ENCODE data around the gene GPBP1.
"Not testable (repeated sequence)": the region's sequence is repeated elsewhere in the genome, so short reads cannot be mapped to it uniquely, and the experiment has no call there.

GPBP1 gene

DNA sequence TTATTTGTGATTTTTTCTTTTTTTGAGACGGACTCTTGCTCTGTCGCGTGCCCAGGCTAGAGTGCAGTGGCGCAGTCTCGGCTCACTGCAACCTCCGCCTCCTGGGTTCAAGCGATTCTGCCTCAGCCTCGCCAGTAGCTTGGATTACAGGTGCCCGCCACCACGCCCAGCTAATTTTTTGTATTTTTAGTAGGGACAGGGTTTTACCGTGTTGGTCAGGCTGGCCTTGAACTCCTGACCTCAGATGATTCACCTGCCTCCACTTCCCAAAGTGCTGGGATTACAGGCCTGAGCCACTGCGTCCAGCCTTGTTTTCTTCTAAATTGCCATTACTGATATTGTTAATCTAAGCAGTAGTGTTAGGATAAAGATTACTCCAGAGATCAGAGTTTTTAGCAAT, 4.4 kb downstream of the GPBP1 start:
- DNase-seq, result not testable (repeated sequence)

DNA sequence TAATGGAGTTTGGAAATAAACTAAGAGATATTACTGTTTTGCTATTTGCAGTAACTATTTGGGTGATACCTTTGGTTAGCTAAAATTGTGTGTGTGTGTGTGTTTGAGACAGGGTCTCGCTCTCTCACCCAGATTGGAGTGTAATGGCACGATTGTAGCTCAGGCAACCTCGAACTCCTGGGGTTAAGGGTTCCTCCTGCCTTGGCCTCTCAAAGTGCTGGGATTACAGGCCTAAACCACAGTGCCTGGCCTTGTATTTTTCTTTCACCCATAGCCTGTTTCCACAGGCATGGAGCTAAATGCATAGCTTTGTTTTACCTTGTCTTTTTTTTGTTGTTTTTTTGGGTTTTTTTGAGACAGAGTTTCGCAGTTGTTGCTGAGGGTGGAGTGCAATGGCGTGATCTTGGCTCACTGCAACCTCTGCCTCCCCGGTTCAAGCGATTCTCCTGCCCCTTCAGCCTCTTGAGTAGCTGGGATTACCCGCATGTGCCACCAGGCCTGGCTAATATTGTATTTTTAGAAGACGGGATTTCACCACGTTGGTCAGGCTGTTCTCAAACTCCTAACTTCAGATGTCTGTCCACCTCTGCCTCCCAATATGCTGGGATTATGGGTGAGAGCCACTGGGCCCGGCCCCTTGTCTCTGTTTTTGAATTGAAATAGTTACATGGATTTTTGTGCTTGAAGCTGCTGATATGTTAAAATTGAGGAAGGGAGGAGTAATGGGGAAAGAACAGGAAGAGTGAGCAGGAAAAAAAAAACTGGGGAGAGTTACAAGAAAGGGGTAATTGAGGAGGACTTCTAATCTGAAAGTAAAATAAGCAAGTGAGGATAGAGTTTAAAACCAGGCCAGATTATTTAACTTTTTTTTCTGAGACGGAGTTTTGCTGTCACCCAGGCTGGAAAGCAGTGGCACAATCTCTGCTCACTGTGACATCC, 5.7 kb downstream of the GPBP1 start:
- no peak for DNase-seq

DNA sequence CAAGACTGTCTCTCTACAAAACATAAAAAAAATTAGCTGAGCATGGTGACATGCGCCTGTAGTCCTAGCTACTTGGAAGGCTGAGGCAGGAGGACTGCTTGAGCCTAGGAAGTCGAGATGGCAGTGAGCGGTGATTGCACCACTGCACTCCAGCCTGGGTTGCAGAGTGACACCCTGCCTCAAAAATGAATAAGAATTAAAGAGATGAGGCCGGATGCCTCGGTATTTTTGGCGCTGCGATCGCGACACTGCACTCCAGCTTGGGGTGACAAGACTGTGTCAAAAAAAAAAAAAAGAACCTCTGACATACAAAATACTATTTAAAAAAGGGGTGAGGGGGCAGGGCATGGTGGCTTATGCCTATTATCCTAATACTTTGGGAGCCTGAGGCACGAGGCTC, 7.3 kb downstream of the GPBP1 start:
- no peak for DNase-seq

DNA sequence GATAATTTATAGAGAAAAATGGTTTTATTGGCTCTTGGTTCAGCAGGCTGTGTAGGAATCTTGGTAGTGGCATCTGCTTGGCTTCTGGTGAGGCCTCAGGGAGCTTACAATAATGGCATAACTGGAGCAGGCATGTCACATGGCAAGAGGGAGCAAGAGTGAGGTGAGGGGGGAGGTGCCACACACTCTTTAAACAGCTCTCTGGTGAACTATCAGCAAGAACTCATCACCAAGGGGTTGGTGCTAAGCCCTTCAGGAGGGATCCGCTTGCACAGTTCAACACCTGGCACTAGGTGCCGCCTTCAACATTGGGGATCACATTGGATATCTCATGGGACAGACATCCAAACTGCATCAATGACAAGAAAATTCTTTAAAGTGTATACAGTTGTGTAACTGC, 10.5 kb downstream of the GPBP1 start:
- DNase-seq, result no peak

DNA sequence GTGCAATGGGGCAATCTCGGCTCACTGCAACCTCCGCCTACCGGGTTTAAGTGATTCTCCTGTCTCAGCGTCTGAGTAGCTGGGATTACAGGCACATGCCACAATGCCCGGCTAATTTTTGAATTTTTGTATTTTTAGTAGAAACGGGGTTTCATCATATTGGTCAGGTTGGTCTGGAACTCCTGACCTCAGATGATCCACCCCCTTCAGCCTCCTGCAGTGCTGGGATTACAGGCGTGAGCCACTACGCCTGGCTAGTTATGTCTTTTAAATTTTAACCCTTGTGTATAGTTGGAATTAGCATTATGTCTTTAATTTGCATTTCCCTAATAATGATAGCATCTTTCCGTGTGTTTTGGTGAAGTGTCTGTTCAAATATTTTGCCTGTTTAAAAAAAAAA, 11.5 kb downstream of the GPBP1 start:
- DNase-seq, result no peak

DNA sequence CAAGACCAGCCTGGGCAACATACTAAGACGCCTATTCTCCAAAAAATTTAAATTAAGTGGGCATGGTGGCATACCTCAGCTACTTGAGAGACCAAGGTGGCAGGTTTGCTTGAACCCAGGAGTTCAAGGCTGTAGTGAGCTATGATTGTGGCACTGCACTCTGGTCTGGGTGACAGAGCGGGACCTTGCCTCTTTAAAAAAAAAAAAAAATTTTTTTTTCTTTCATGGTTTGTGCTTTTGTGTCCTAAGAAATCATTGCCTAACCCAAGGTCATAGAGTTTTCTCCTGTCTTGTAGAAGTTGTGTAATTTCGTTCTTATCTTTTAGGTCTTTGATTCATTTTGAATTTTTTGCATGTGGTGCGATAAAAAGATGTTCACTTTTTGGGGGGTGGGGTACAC, 12.3 kb downstream of the GPBP1 start:
- no peak for DNase-seq

DNA sequence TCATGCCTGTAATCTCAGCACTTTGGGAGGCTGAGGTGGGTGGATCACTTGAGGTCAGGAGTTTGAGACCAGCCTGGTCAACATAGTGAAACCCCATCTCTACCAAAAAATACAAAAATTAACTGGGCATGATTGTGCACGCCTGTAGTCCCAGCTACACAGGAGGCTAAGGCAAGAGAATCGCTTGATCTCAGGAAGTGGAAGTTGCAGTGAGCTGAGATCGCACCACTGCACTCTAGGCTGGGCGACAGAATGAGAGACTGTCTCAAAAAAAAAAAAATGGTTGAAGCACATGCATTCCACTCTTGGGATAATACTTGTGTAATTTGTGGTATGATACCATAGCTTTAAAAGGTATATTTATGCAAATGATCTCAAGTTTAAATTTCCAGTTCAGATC, 14.1 kb downstream of the GPBP1 start:
- not testable (repeated sequence) for DNase-seq

DNA sequence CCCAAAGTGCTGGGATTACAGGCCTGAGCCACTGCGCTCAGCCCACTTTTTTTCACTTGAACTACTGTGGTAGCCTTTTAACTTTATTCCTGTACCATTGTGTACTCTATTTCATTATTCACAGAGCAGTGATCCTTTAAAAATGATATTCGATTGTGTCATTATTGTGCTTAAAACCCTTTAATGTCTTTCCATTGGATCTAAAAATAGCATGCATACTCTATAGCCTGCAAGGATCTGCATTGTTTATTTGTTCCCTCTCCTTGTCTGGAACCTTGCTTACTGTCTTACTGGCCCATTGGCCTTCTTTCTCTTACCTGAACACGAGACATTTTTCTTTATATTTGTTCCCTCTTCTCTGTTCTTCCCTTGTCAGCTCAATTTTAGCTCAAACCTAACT, 15.7 kb downstream of the GPBP1 start:
- no peak for DNase-seq

DNA sequence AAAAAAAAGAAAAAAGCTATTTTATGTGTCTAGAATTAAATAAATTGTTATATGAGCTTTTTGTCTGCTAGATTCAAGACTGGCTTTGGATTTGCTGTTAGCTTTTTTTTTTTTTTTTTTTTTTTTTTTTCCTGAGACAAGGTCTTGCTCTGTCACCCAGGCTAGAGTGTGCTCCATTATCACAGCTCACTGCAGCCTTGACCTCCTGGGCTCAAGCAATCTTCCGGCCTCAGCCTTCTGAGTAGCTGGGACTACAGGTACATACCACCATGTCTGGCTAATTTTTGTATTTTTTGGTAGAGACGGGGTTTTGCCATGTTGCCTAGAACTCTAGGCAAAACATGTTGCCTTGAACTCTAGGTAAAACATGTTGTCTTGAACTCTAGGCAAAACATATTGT, 16.7 kb downstream of the GPBP1 start:
- no peak for DNase-seq

DNA sequence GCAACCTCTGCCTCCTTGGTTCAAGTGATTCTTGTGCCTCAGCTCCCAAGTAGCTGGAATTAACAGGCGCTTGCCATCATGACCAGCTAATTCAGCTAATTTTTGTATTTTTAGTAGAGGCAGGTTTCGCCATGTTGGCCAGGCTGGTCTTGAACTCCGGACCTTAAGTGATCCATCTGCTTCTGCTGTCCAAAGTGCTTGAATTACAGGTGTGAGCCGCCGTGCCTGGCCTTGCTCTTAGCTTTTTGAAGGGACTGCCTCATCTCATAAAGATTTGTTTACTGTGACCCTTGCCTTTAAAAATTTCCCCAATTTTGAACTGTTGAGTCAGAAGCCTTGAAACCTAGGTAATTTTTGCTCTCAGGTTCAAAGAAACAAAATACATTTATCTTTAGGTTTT, 17.3 kb downstream of the GPBP1 start:
- no peak for DNase-seq

DNA sequence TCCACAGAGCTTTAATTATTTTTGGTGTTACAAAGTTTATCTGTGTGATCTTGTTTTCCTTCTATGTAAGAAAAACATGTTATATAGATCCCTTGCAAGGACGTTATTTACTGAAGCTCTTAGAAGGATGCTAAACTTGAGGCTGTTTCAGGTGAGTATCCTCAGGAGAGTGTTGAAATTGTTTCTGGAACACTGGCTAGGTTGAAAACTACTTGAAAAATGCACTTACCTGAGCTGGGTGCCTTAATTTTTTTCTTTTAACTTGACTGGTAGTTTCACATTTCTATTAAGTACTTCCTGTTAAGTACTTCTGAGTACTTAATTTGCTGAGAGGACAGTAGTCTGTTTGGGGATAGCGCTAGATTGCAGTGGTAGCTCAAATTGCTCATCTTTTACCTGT, 18.1 kb downstream of the GPBP1 start:
- no peak for DNase-seq

DNA sequence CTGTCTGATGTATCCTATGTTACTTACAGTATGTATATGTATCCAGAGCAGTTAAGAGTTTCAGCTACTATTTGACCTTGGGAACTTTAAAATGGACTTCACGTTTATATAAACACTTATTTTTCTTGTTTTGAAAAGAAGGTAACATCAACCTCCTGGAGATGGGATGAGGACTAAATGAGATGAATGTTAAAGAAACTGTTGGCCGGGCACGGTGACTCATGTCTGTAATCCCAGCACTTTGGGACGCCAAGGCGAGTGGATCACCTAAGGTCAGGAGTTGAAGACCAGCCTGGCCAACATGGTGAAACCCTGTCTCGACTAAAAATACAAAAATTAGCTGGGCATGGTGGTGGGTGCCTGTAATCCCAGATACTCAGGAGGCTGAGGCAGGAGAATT, 19.0 kb downstream of the GPBP1 start:
- DNase-seq, result not testable (repeated sequence)

DNA sequence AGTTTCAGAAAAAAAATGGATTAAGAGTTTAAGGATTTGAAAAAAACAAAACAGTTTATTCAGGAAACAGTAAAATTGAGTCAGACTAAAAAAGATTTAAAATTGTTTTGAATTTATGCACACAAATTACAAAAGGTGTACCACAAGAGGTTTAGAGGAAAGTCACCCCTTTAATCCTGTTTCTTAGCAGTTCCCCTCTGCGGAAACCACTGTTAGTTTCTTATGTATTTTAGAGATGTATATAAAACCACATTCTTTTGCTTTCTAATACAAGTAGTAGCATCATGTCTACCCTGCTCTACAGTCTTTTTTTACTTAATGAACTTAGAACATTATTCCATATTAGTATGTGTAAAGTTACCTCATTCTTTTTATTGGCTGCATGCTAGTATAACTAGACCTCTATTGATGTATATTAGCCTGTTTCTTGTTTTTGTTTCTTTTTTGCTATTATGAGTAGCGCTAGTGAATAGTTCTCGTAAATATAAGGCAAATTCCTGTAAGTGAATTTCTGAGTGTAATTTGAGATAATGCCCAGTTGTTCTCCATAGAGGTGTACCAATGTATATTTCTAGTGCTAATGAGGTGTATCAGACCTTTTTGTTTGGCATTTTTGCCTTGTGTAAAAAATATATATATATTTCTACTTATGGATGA, 20.0 kb downstream of the GPBP1 start:
- DNase-seq, result no peak

DNA sequence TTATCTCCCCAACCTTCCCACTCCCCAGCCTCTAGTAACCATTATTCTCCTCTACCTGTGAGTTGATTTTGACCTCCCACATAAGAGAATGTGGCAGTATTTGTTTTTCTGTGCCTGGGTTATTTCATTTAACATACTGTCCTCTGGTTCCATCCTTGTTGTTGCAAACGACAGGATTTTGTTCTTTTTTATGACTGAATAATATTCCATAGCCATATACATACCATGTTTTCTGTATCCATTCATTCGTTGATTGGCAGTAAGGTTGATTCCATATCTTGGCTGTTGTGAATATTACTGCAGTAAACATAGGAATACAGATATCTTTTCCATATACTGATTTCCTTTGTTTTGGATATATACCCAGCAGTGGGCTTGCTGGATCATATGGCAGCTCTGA, 20.8 kb downstream of the GPBP1 start:
- DNase-seq, result no peak

DNA sequence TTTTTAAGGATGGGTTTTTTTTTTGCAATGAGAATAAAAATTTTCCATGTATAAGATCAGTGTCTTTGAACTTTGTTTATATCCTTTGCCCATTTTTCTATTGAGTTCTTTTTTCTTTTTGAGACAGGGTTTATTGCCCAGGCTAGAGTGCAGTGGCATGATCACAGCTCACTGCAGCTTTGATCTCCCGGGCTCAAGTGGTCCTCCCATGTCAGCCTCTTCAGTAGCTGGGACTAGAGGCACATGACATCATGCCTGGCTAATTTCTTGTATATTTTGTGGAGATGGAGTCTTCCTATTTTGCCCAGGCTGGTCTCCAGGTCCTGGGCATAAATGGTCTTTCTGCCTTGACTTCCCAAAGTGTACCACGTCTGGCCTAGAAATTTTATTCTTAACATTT, 21.2 kb downstream of the GPBP1 start:
- DNase-seq, result no peak

DNA sequence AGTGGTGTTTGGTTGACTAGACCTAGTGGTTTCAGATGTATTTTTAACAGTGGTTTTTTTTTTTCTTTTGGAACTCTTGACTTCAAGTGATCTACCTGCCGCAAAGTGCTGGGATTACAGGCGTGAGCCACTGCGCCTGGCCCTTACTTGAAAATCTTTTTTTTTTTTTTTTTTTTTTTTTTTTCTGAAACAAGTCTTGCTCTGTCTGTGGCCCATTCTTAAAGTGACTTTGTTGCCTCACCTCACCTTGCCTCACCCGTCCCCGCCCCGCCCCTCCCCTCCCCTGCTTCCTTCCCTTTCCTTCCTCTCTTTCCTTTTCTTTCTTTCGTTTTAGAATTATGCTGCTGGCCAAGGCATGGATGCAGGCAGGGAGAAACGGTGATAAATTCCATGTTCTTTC, 26.0 kb downstream of the GPBP1 start:
- no peak for DNase-seq

DNA sequence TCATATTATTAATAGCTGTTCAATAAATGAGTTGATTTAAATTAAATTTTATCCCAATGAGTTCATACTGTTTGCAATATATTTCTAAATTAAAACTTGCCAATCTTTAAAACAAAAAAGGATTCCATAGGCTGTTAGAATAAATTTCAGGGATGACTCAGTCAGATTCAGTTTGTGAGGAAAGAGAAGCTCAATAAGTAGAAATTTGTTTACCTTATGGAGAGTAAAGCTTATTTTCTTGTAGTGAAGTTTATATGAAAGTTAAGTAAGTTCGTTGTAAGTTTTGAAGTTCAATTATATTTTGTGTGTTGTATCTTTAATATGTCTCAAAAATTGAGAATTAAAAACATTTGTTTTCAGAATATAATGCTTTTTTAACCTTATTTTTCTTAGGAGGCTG, 29.0 kb downstream of the GPBP1 start:
- no peak for DNase-seq

DNA sequence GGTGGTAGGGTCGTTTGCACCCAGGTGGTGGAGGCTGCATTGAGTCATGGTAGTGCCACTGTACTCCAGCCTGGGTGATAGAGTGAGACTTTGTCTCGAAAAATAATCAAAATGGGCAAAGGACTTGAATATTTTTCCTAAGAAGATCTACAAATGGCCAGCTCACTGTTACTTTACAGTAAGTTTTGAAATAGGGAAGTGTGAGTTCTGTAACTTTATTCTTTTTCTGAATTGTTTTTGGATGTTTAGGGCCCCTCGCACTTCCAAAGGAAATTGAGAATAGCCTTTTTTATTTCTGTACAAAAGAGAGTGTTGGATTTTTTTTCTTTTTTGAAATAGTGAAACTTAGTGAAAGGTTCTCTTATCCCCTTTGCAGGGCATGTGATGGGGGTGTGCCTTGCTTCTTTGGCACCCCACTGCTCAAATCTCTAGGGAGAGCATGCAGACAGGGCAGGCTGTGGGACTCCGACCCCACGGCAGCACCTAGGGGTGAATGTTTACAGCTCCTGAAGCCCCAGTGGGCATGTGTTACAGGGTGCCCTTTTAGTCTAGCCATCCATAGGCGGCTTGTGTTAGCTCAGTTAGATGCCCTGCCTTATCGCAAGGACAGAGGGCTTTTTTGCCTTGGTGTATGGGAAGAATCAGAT, 33.3 kb downstream of the GPBP1 start:
- no peak for DNase-seq

DNA sequence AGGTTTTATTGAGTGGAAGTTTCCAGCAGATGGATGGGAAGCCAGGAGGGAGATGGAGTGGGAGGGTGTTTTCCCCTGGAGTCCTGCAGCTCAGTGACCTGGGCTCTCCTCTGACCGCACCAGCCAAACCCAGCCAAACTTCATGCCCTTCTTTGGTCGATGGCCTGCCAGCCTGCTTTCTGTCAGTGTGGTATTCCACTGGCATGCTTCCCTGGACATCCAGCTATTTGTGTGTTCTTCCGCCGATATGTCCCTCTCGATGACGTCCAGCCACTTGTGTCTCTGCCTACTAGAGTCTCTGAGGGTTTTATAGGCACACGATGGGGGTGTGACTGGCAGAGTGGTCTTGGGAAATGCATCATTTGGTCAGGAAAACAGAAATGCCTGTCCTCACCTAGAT, 33.8 kb downstream of the GPBP1 start:
- no peak for DNase-seq

DNA sequence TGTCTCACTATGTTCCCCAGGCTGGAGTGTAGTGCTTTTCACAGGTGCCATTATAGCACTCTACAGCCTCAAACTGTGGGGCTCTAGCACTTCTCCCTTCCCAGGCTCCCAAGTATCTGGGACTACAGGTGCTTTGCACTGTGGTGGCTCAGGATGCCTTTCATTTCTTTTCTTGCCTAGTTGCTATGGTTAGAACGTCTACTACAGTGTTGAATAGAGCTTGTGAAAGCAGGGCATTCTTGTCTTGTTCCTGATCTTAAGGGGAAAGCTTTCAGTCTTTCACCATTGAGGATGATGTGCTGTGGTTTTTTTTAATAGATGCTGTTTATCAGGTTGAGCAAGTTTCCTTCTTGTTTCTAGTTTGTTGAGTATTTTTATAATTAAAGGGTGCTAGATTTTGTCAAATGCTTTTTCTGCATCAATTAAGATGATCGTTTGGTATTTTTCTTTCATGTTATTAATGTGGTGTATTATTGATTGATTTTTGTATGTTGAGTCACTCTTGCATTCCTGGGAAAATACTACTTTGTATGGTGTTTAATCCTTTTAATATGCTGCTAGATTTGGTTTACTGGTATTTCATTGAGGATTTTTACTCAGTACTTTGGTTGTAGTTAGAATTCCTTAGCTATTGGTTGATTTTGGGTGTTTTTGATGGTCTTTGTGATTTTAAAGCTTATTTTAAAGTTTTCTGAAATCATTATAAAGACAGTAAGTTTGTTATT, 35.6 kb downstream of the GPBP1 start:
- DNase-seq, result no peak

DNA sequence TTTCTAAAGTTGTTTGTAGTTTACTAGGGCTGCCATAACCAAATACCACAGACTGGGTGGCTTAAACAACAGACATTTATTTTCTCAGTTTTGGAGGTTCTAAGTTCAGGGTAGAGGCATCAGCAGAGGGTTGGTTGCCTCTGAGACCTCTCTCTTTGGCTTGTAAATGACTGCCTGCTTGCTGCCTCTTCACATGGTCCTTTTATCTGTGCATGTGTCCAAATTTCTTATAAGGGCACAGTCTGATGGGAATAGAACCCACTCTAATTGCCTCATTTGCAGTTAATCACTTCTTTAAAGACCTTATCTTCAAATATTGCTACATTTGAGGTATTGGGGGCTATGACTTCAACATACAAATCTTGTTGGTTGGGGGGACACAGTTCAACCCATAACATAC, 36.8 kb downstream of the GPBP1 start:
- DNase-seq, result no peak

DNA sequence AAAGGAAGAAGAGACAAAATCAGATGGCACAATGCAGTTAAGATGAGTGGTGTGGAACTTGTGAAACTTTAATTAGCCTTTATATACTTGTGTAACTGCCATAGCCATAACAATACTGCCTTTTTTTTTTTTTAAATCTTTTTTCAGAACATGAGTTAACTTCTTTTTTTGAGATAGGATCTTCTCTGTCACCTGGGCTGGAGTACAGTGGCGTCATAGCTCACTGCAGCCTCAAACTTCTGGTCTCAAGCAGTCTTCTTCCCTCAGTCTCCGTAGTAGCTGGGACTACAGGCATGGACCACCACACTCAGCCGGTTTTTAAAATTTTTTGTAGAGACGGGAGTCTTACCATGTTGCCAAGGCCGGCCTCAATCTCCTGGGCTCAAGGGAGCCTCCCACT, 37.2 kb downstream of the GPBP1 start:
- no peak for DNase-seq

DNA sequence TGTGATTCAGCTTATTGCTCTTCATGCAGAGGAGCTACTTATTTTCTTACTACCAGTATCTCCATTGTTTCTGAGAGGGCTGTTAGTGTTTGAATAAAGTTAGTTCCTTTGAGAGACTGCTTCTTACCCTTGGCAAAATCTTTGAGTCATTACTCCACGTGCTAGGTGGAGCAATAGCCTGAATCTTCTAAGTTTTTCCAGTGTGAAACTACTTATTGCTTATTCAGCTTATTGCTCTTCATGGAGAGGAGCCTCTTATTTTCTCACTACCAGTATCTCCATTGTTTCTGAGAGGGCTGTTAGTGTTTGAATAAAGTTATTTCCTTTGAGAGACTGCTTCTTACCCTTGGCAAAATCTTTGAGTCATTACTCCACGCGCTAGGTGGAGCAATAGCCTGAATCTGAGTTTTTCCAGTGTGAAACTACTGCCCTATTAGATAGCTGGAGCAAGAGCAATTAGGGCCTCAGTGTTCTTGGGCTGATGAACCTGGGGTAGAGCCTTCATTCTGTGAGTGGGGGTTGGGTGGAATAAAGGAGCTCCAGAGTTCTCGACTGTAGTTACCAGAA, 41.9 kb downstream of the GPBP1 start:
- DNase-seq, result no peak

Data from activated gamma-delta T cell treated with Interleukin-2 at 50 U/mL for 16 hours (primary cell).